ENCODE results near the gene MKNK1. TPM values are rescaled to one million over a fixed set of nuclear protein-coding genes. Genes with fewer than 3 reads are reported as not detected.

MKNK1 gene
- total RNA-seq, 4 donors from 2014 or later = 23.0 to 42.1 (median 34.5) TPM

DNA sequence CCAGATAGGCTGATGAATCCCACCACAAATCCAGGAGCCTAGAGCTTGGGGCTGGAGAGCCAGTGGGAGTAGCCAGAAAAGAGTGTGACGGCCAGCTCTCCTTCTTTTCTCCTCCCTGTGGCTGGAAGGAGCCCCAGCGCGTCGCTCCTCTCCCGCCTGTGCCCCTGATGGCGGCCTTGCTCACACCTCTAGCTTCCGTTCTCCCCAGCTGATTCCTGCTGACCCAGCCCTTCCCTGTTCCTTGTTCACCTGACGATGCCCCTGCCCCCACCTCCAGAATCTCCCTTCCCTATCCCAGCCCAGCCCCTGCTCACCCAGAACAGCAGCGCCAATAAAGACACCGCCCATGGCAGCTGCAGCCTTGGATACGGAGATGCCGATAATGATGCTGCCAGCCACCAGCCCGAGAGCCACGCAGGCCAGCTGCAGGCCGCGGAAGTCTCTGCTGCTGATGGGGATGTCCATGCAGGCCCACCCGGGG, 53.3 kb downstream of the MKNK1 start:
- no peak overlapping the region for H3K27ac ChIP-seq
- H3K4me1 ChIP-seq = peaks cover 0 to 10% (median 0%) of the 10 kb centered on the region in 3 donors
- H3K36me3 ChIP-seq = no peaks in the 10 kb centered on the region
- TF ChIP-seq POLR2A (IDR thresholded peaks at IDR 0.05) = no peak
- TF ChIP-seq EP300 (IDR thresholded peaks at IDR 0.05) = no peak
- TF ChIP-seq POLR2AphosphoS5 (IDR thresholded peaks at IDR 0.05) = no peak
- TF ChIP-seq, protein P1, sequence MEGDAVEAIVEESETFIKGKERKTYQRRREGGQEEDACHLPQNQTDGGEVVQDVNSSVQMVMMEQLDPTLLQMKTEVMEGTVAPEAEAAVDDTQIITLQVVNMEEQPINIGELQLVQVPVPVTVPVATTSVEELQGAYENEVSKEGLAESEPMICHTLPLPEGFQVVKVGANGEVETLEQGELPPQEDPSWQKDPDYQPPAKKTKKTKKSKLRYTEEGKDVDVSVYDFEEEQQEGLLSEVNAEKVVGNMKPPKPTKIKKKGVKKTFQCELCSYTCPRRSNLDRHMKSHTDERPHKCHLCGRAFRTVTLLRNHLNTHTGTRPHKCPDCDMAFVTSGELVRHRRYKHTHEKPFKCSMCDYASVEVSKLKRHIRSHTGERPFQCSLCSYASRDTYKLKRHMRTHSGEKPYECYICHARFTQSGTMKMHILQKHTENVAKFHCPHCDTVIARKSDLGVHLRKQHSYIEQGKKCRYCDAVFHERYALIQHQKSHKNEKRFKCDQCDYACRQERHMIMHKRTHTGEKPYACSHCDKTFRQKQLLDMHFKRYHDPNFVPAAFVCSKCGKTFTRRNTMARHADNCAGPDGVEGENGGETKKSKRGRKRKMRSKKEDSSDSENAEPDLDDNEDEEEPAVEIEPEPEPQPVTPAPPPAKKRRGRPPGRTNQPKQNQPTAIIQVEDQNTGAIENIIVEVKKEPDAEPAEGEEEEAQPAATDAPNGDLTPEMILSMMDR (IDR thresholded peaks at IDR 0.05) = no peak
- WGBS, 2 donors (ENCODE audit: low coverage in 1 of 2) = 40 to 80% methylated on average over 1 to 4 of the region's 17 CpGs
- H3K4me3 ChIP-seq = no peak overlapping the region
- no peak for ATAC-seq
- no peaks in the 10 kb centered on the region for H3K9me3 ChIP-seq
- peaks cover 27% of the 10 kb centered on the region for H3K27me3 ChIP-seq

DNA sequence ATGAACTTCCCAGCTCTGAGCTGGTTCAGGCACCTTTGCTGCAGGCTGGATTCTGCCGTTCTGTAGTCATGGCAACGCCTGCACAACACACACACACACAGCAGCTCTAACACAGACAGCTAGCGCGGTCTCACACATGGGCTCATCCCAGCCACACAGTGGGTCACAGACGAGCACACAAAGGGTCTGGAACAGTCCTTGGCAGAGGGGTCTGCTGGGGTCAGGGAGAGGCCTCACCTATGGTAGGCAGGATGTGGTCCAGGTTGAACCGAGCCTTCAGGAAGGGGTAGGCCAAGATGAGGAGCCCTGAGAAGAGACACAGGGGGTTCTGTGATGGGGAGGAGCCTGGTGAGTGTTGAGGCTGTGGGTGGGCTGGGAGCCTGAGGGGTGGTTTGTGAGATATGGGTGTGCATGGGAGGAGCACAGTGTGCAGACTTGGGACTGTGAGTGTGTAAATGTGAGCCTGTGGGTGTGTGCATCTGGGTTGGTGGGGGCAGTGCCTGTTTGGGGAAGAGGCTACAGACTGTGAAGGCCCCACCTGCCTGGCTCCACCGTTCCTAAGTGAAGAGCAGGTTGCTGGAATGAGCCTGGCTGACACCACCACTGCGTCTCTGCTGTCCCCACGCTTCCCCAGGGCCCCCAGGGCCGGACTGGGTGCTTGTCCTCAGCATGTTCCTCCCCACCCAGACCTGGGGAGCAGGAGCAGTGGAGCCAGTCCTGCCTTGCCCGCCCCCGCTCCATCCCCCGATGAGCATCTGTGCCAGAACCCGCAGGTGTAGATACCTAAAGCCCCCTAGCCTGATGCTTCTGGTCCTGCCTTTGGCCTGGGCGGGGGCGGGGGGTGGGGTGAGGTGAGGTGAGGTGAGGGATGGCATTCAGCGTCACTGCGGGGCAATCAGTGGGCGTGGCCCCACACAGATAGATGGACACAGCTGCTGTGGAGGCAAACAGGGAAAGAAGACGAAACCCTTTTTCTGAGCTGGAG, 54.1 kb downstream of the MKNK1 start:
- no peak overlapping the region for H3K27ac ChIP-seq
- no peak overlapping the region for H3K4me3 ChIP-seq
- H3K36me3 ChIP-seq = no peaks in the 10 kb centered on the region
- WGBS, 2 donors (ENCODE audit: low coverage in 1 of 2) = 24 to 60% methylated on average over 2 to 5 of the region's 20 CpGs
- TF ChIP-seq EP300 (IDR thresholded peaks at IDR 0.05) = no peak
- no peak for TF ChIP-seq POLR2AphosphoS5 (IDR thresholded peaks at IDR 0.05)
- TF ChIP-seq POLR2A (IDR thresholded peaks at IDR 0.05) = no peak
- TF ChIP-seq, protein P1 (IDR thresholded peaks at IDR 0.05) = no peak
- H3K9me3 ChIP-seq = no peaks in the 10 kb centered on the region
- H3K4me1 ChIP-seq = peaks cover 0 to 10% (median 0%) of the 10 kb centered on the region in 3 donors
- peaks cover 35% of the 10 kb centered on the region for H3K27me3 ChIP-seq
- peak; percentile 17 for ATAC-seq

- Histone ChIP-seq H3K4me3 (no peak overlapping the region), H3K4me1 (peaks cover 0 to 22% (median 6%) of the 10 kb centered on the region in 3 donors), H3K36me3 (no peaks in the 10 kb centered on the region), H3K27me3 (peaks cover 57% of the 10 kb centered on the region), H3K27ac (no peak overlapping the region), H3K9me3 (no peaks in the 10 kb centered on the region)
- no peak for ATAC-seq
- 80 to 95% methylated on average over 1 to 6 of the region's 22 CpGs for WGBS, 2 donors (ENCODE audit: low coverage in 1 of 2)
- no peak for TF ChIP-seq POLR2AphosphoS5 (IDR thresholded peaks at IDR 0.05)
- TF ChIP-seq, protein P1 (IDR thresholded peaks at IDR 0.05) = peak in 3 of 4 experiments; percentile 33 to 46 (median 35)
Observed at GRCh38 chr1:46547481-46548383, 56.3 kb downstream of the MKNK1 start.

DNA sequence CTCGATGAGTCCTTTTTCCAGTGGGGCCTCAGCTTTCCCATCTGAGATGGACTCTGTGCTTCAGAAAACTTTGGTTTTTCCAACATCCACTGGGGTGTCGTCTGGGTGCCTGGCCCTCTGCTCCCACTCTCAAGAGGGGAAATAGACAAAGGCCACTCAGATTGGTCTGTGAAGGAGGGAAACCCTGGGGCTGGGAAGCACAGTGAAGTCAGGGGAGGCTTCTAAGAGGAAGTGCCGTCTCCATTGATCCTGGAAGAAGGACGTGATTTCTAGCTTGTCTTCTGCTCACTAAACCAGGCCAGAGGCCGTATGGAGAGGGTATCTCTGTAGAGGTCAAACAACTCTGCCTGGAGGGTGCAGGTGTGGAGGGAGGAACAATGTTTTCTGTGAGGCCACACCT, 57.9 kb downstream of the MKNK1 start:
- Histone ChIP-seq H3K27ac (no peak overlapping the region), H3K4me1 (peaks cover 0 to 22% (median 6%) of the 10 kb centered on the region in 3 donors)
- no peak for ATAC-seq

More for the DNA sequence above, 57.9 kb downstream of the MKNK1 start:
- peaks cover 56% of the 10 kb centered on the region for H3K27me3 ChIP-seq
- H3K36me3 ChIP-seq = no peaks in the 10 kb centered on the region
- TF ChIP-seq, protein P1 (IDR thresholded peaks at IDR 0.05) = no peak
- TF ChIP-seq EP300 (IDR thresholded peaks at IDR 0.05) (no peak), POLR2AphosphoS5 (IDR thresholded peaks at IDR 0.05) (no peak)
- 71 to 88% methylated on average over 1 of the region's 5 CpGs for WGBS, 2 donors (ENCODE audit: low coverage in 1 of 2)
- H3K4me3 ChIP-seq = no peak overlapping the region
- no peaks in the 10 kb centered on the region for H3K9me3 ChIP-seq
